Karpas-422 (cell line): ENCODE results near the gene IMP3. TPM values are rescaled to one million over a fixed set of nuclear protein-coding genes. Genes with fewer than 3 reads are reported as not detected.
A peak's percentile ranks its signal among the peaks of the same experiment; 100 is the strongest.
"Not testable (repeated sequence)": the region's sequence is repeated elsewhere in the genome, so short reads cannot be mapped to it uniquely, and the experiment has no call there.

Experiments
- DNase-seq: peaks from one replicate; pipeline ENCODE4 v3.0.0-alpha.2; 2015
- H2AFZ ChIP-seq: fragments of 200-600 bp; sonication (generic); 2 replicates; pipeline ENCODE4 v1.6.1; 2014; ENCODE audit warnings: antibody characterized with exemption, low read length, mixed read lengths
- H3K27ac ChIP-seq: fragments of 200-600 bp; sonication (generic); 2 replicates; pipeline ENCODE4 v1.5.1; 2014; ENCODE audit warnings: mild to moderate bottlenecking, low read length, moderate library complexity
- H3K27me3 ChIP-seq: fragments of 200-600 bp; sonication (generic); 2 replicates; pipeline ENCODE4 v1.6.1; 2014; ENCODE audit warnings: low read length, mixed read lengths
- H3K36me3 ChIP-seq: fragments of 200-600 bp; sonication (generic); 2 replicates; pipeline ENCODE4 v1.6.1; 2014; ENCODE audit warnings: low read length, mixed read lengths; ENCODE audit not compliant: insufficient read depth
- H3K4me1 ChIP-seq: fragments of 200-600 bp; sonication (generic); 2 replicates; pipeline ENCODE4 v1.6.1; 2014; ENCODE audit warnings: mild to moderate bottlenecking, low read length, mixed read lengths
- H3K4me2 ChIP-seq: fragments of 200-600 bp; sonication (generic); 2 replicates; pipeline ENCODE4 v1.6.1; 2014; ENCODE audit warnings: low read length, low read depth, mild to moderate bottlenecking; ENCODE audit not compliant: poor library complexity, severe bottlenecking
- H3K4me3 ChIP-seq: fragments of 200-600 bp; sonication (generic); 2 replicates; pipeline ENCODE4 v1.5.1; 2014; ENCODE audit warnings: mild to moderate bottlenecking, antibody characterized with exemption, low read length, mixed read lengths
- H3K79me2 ChIP-seq: fragments of 200-600 bp; sonication (generic); 2 replicates; pipeline ENCODE4 v1.6.1; 2014; ENCODE audit warnings: mild to moderate bottlenecking, low read length, mixed read lengths
- H3K9ac ChIP-seq: fragments of 200-600 bp; sonication (generic); 2 replicates; pipeline ENCODE4 v1.6.0; 2014; ENCODE audit warnings: low read length
- H3K9me2 ChIP-seq: fragments of 200-600 bp; sonication (generic), shearing (Covaris generic); replicated peaks from 2 replicates; pipeline ENCODE4 v1.6.0; 2014; ENCODE audit warnings: mild to moderate bottlenecking, low read length, moderate library complexity; ENCODE audit not compliant: insufficient read depth
- H3K9me3 ChIP-seq: fragments of 300-700, 200-600 bp; sonication (generic); 2 replicates; pipeline ENCODE4 v1.6.1; 2014; ENCODE audit warnings: low read length, mixed read lengths
- H4K20me1 ChIP-seq: fragments of 200-600 bp; sonication (generic); 2 replicates; pipeline ENCODE4 v1.6.1; 2014; ENCODE audit warnings: mild to moderate bottlenecking, antibody characterized with exemption, low read length, low read depth; ENCODE audit not compliant: insufficient read depth
- total RNA-seq: library from RNA; depleted of rRNA; stranded (reverse); fragments of >200 nt; shearing (Covaris generic); gene quantifications from 2 replicates; pipeline ENCODE4 v1.2.3, GENCODE V29; 2014; ENCODE audit warnings: low replicate concordance

The IMP3 gene
- total RNA-seq, 1 experiment from 2014 or later = 82.7 TPM

GRCh38 chr15:75641179-75641503 lies 1.1 kb upstream of the IMP3 start:
- Histone ChIP-seq H4K20me1 (peaks cover 21% of the 10 kb centered on the region), H3K27me3 (no peaks in the 10 kb centered on the region), H3K36me3 (no peaks in the 10 kb centered on the region), H3K9ac (peak overlapping the region; percentile 94), H3K4me3 (peak overlapping the region; percentile 92), H2AFZ (no peak overlapping the region), H3K4me2 (peak overlapping the region; percentile 92), H3K9me3 (no peaks in the 10 kb centered on the region), H3K9me2 (no peaks in the 10 kb centered on the region), H3K27ac (peak overlapping the region; percentile 86), H3K4me1 (peaks cover 37% of the 10 kb centered on the region), H3K79me2 (peaks cover 24% of the 10 kb centered on the region)
- peak; percentile 56 for DNase-seq

- Histone ChIP-seq H3K4me1 (peaks cover 35% of the 10 kb centered on the region), H3K79me2 (peaks cover 24% of the 10 kb centered on the region), H3K27ac (peak overlapping the region; percentile 86), H3K4me3 (peak overlapping the region; percentile 92), H3K4me2 (peak overlapping the region; percentile 92), H2AFZ (peak overlapping the region; percentile 47; the same call in 1 of the 2 replicates), H3K9me2 (no peaks in the 10 kb centered on the region), H3K27me3 (no peaks in the 10 kb centered on the region), H3K9me3 (no peaks in the 10 kb centered on the region), H3K36me3 (no peaks in the 10 kb centered on the region), H3K9ac (peak overlapping the region; percentile 94), H4K20me1 (peaks cover 21% of the 10 kb centered on the region)
- DNase-seq = peak; percentile 86
These were observed 607 bp upstream of the IMP3 start for GRCh38 chr15:75640483-75641178.

- no peak overlapping the region for H2AFZ ChIP-seq
- H3K4me2 ChIP-seq = peak overlapping the region; percentile 92
- H3K27ac ChIP-seq = peak overlapping the region; percentile 67
- DNase-seq = no peak
- H3K9me3 ChIP-seq = no peaks in the 10 kb centered on the region
- H3K4me1 ChIP-seq = peaks cover 38% of the 10 kb centered on the region
- peaks cover 21% of the 10 kb centered on the region for H4K20me1 ChIP-seq
- peak overlapping the region; percentile 94 for H3K9ac ChIP-seq
- no peaks in the 10 kb centered on the region for H3K27me3 ChIP-seq
- no peaks in the 10 kb centered on the region for H3K36me3 ChIP-seq
- peak overlapping the region; percentile 92 for H3K4me3 ChIP-seq
- peaks cover 24% of the 10 kb centered on the region for H3K79me2 ChIP-seq
- no peaks in the 10 kb centered on the region for H3K9me2 ChIP-seq
These were observed 774 bp downstream of the IMP3 start for GRCh38 chr15:75639191-75639708.

GRCh38 chr15:75637245-75638009 lies 2.6 kb downstream of the IMP3 start:
- peaks cover 21% of the 10 kb centered on the region for H4K20me1 ChIP-seq
- no peak overlapping the region for H3K4me3 ChIP-seq
- no peak overlapping the region for H3K27ac ChIP-seq
- H3K4me2 ChIP-seq = peak overlapping the region; percentile 92
- H3K27me3 ChIP-seq = no peaks in the 10 kb centered on the region
- H3K9ac ChIP-seq = no peak overlapping the region
- no peaks in the 10 kb centered on the region for H3K9me2 ChIP-seq
- peaks cover 38% of the 10 kb centered on the region for H3K4me1 ChIP-seq
- H3K9me3 ChIP-seq = no peaks in the 10 kb centered on the region
- no peak overlapping the region for H2AFZ ChIP-seq
- no peak for DNase-seq
- H3K36me3 ChIP-seq = no peaks in the 10 kb centered on the region
- peaks cover 24% of the 10 kb centered on the region for H3K79me2 ChIP-seq

- Histone ChIP-seq H3K27me3 (no peaks in the 10 kb centered on the region), H3K36me3 (no peaks in the 10 kb centered on the region), H2AFZ (no peak overlapping the region), H4K20me1 (peaks cover 21% of the 10 kb centered on the region), H3K9ac (no peak overlapping the region), H3K4me2 (no peak overlapping the region), H3K4me3 (no peak overlapping the region), H3K9me2 (no peaks in the 10 kb centered on the region), H3K4me1 (peaks cover 31% of the 10 kb centered on the region), H3K79me2 (peaks cover 24% of the 10 kb centered on the region), H3K9me3 (no peaks in the 10 kb centered on the region), H3K27ac (no peak overlapping the region)
- no peak for DNase-seq
These were observed 4.0 kb downstream of the IMP3 start for GRCh38 chr15:75636026-75636425.

GRCh38 chr15:75633922-75634321 lies 6.1 kb downstream of the IMP3 start:
- not testable (repeated sequence) for H3K4me2 ChIP-seq, H3K27ac ChIP-seq, H3K36me3 ChIP-seq, H3K4me3 ChIP-seq, H3K27me3 ChIP-seq, H3K9ac ChIP-seq, H3K9me3 ChIP-seq, H3K9me2 ChIP-seq, H2AFZ ChIP-seq, DNase-seq
- H3K4me1 ChIP-seq = peaks cover 17% of the 10 kb centered on the region
- peaks cover 14% of the 10 kb centered on the region for H4K20me1 ChIP-seq
- peaks cover 14% of the 10 kb centered on the region for H3K79me2 ChIP-seq

- H3K4me3 ChIP-seq = no peak overlapping the region
- peaks cover 3% of the 10 kb centered on the region; the same call in 1 of the 2 replicates for H3K4me1 ChIP-seq
- H3K9me2 ChIP-seq = no peaks in the 10 kb centered on the region
- no peaks in the 10 kb centered on the region for H3K27me3 ChIP-seq
- H3K4me2 ChIP-seq = no peak overlapping the region
- no peaks in the 10 kb centered on the region for H4K20me1 ChIP-seq
- H3K9me3 ChIP-seq = no peaks in the 10 kb centered on the region
- no peak overlapping the region for H2AFZ ChIP-seq
- H3K9ac ChIP-seq = no peak overlapping the region
- H3K36me3 ChIP-seq = no peaks in the 10 kb centered on the region
- H3K27ac ChIP-seq = no peak overlapping the region
- no peaks in the 10 kb centered on the region for H3K79me2 ChIP-seq
- no peak for DNase-seq
These were observed 8.1 kb downstream of the IMP3 start for GRCh38 chr15:75631935-75632334.
